Calu3 (cell line): ENCODE data around the gene SMG5. TPM values are rescaled to one million over a fixed set of nuclear protein-coding genes. Genes with fewer than 3 reads are reported as not detected.

Experiments
- BruUV-seq: library from RNA; stranded (reverse); fragments of 400-500 nt; replicated peaks from 2 replicates; lab custom pipeline; 2021; lab: Mats Ljungman, UMichigan
- CTCF ChIA-PET: fragments of 300-600 bp; sonication (Branson Sonifier 250); formaldehyde crosslinking; loops from one replicate; lab custom pipeline; 2022; ENCODE audit warnings: antibody characterized with exemption; lab: Charles Lee
- DNase-seq: peaks from one replicate; pipeline ENCODE4 v3.0.0; 2022
- H3K27ac Mint-ChIP-seq: one replicate; pipeline ENCODE4 v1.8.0; 2022; ENCODE audit warnings: mixed read lengths; ENCODE audit not compliant: unreplicated experiment
- H3K27me3 Mint-ChIP-seq: one replicate; pipeline ENCODE4 v1.8.0; 2022; ENCODE audit warnings: mixed read lengths; ENCODE audit not compliant: unreplicated experiment
- H3K36me3 Mint-ChIP-seq: one replicate; pipeline ENCODE4 v1.8.0; 2022; ENCODE audit warnings: mild to moderate bottlenecking, moderate library complexity, mixed read lengths; ENCODE audit not compliant: insufficient read depth, unreplicated experiment
- H3K4me1 Mint-ChIP-seq: one replicate; pipeline ENCODE4 v1.8.0; 2022; ENCODE audit warnings: mild to moderate bottlenecking, low read depth, mixed read lengths; ENCODE audit not compliant: unreplicated experiment
- H3K4me3 Mint-ChIP-seq: one replicate; pipeline ENCODE4 v1.8.0; 2022; ENCODE audit warnings: mild to moderate bottlenecking, low read depth, moderate library complexity, mixed read lengths; ENCODE audit not compliant: unreplicated experiment
- H3K9me3 Mint-ChIP-seq: one replicate; pipeline ENCODE4 v1.8.0; 2022; ENCODE audit warnings: low read depth, mixed read lengths; ENCODE audit not compliant: unreplicated experiment
- CTCF ChIP-seq: fragments of 200-600 bp; IDR thresholded peaks from one replicate; pipeline ENCODE4 v1.8.0; 2022; ENCODE audit warnings: antibody characterized with exemption; ENCODE audit not compliant: unreplicated experiment
- intact Hi-C: fragments of 100-400 bp; cut with micrococcal nuclease; formaldehyde crosslinking; loops from one replicate; pipeline ENCODE4 v1.10.0; 2022; ENCODE audit not compliant: unreplicated experiment
- total RNA-seq: library from RNA; stranded (reverse); gene quantifications from 2 replicates; pipeline ENCODE4 v1.2.3, GENCODE V29; 2022

Gene SMG5
- total RNA-seq, 1 experiment from 2014 or later: 118 TPM

- no TSS peak for BruUV-seq
- Mint-ChIP-seq H3K27me3 (no peaks in the 10 kb centered on the region), H3K27ac (no peak overlapping the region), H3K36me3 (peaks cover 54% of the 10 kb centered on the region), H3K4me1 (no peaks in the 10 kb centered on the region), H3K4me3 (no peak overlapping the region), H3K9me3 (no peaks in the 10 kb centered on the region)
- CTCF ChIA-PET: interaction anchor here (0.5 to 0.7 kb wide), 2 partner anchors 22 to 155 kb away, joined by 3 to 6 read pairs; no protein-coding TSS in a partner anchor
- DNase-seq: no peak
- no peak for TF ChIP-seq CTCF
- intact Hi-C loops: no loop called here
Observed at GRCh38 chr1:156303241-156303640, 20.6 kb upstream of the SMG5 start.

DNA sequence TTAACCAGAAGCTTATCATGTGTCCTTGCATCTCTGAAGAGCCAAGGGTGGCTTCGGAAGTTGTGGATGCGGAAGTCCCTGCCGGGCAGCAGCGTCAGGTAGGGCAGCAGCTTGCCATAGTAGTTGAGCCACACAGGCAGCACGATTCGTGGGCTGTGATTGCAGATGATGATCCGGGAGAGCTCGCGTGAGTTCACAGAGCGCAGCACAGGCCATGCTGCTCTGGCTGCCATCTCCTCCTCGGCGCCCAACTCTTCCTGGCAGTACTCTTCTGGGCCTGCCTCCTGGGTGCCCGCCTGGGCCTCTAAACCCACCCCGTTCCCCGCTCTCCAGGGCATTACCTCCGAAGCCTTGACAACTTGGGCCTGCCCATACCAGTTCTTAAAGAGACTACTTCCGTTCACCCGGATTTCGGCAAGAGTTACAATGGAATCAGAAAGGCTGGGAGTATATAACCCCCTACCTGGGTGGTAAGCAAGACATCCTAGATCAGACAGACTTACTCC, 16.3 kb upstream of the SMG5 start, which contains the start of gene VHLL:
TSS of gene VHLL (minus strand) at position 456 of the 506 bp plus-strand sequence. CDS start at position 338, 118 bp downstream.
- no peak for DNase-seq
- TF ChIP-seq CTCF: no peak
- intact Hi-C loops: no loop called here
- no peak within 1 kb of the TSS for H3K4me3 Mint-ChIP-seq
- no peaks in the 10 kb centered on the region for H3K9me3 Mint-ChIP-seq
- CTCF ChIA-PET: interaction anchor here (0.8 kb wide), 1 partner anchor 28 kb away, joined by 3 read pairs; no protein-coding TSS in a partner anchor
- no TSS peak for BruUV-seq
- H3K27me3 Mint-ChIP-seq: no peaks in the 10 kb centered on the region
- peaks cover 30% of the 10 kb centered on the region for H3K36me3 Mint-ChIP-seq
- H3K4me1 Mint-ChIP-seq: peaks cover 12% of the 10 kb centered on the region
- H3K27ac Mint-ChIP-seq: no peak within 1 kb of the TSS

- peaks cover 27% of the 10 kb centered on the region for H3K36me3 Mint-ChIP-seq
- intact Hi-C loops: no loop called here
- H3K4me1 Mint-ChIP-seq: peaks cover 35% of the 10 kb centered on the region
- DNase-seq: peak; percentile 60
- no TSS peak for BruUV-seq
- CTCF ChIA-PET: interaction anchor here (0.6 to 1.9 kb wide), 2 partner anchors 13 to 208 kb away, joined by 5 to 6 read pairs; partner anchors contain the start of gene SMG5
- H3K27me3 Mint-ChIP-seq: no peaks in the 10 kb centered on the region
- TF ChIP-seq CTCF: no peak
- H3K4me3 Mint-ChIP-seq: peak within 1 kb of the TSS; percentile 74
- peak within 1 kb of the TSS; percentile 80 for H3K27ac Mint-ChIP-seq
- H3K9me3 Mint-ChIP-seq: no peaks in the 10 kb centered on the region
Observed at GRCh38 chr1:156295391-156295947, 12.8 kb upstream of the SMG5 start, which contains the start of gene GLMP. Gene GLMP (minus strand): TSS chr1:156295679. CDS start chr1:156295645, 34 bp downstream.

DNA sequence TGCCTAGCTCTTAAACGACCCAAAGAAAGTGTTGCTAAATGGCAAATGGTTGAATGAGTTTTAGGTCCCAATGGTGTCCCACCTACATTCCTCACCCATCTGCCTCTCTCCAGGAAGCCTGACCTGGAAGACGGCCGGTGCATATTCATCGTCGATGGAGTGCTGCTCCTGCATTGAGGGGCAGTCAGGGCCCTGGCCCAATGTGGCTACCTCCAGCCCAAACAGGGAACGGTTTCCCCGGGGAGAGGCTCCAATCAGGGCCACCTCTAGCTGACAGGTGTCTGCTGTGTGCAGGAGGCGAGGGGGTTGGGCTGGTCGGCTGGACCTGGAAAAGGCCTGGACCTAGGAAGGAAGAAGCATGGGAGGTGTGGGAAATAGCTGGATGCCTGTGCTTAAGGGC, 11.3 kb upstream of the SMG5 start:
- intact Hi-C loops: no loop called here
- CTCF ChIA-PET: no interaction called here
- BruUV-seq: no TSS peak

More for the DNA sequence above, 11.3 kb upstream of the SMG5 start:
- TF ChIP-seq CTCF: no peak
- Mint-ChIP-seq H3K27me3 (no peaks in the 10 kb centered on the region), H3K27ac (no peak overlapping the region), H3K4me3 (no peak overlapping the region), H3K4me1 (peaks cover 35% of the 10 kb centered on the region), H3K36me3 (peaks cover 25% of the 10 kb centered on the region), H3K9me3 (no peaks in the 10 kb centered on the region)
- DNase-seq: no peak
